ENCODE measurements around the gene ALPI. TPM values are rescaled to one million over a fixed set of nuclear protein-coding genes. Genes with fewer than 3 reads are reported as not detected.
"Not testable (repeated sequence)": the region's sequence is repeated elsewhere in the genome, so short reads cannot be mapped to it uniquely, and the experiment has no call there.

The ALPI gene
- total RNA-seq, 4 donors from 2014 or later = not detected

- TF ChIP-seq CTCF (IDR thresholded peaks at IDR 0.05) = no peak
- peak; percentile 12 for ATAC-seq (ENCODE audit: low FRiP score)
- no peak for DNase-seq (ENCODE audit: low spot score)
These were observed 37.3 kb upstream of the ALPI start for GRCh38 chr2:232418466-232419244.

GRCh38 chr2:232419245-232420072 lies 36.5 kb upstream of the ALPI start:
- DNase-seq (ENCODE audit: low spot score) = no peak
- no peak for TF ChIP-seq CTCF (IDR thresholded peaks at IDR 0.05)
- no peak for ATAC-seq (ENCODE audit: low FRiP score)

- DNase-seq (ENCODE audit: low spot score) = no peak
- TF ChIP-seq CTCF (IDR thresholded peaks at IDR 0.05) = no peak
- ATAC-seq (ENCODE audit: low FRiP score) = no peak
These were observed 35.9 kb upstream of the ALPI start for GRCh38 chr2:232420073-232420454.

GRCh38 chr2:232420463-232421188 lies 35.3 kb upstream of the ALPI start:
- no peak for ATAC-seq (ENCODE audit: low FRiP score)
- no peak for TF ChIP-seq CTCF (IDR thresholded peaks at IDR 0.05)
- DNase-seq (ENCODE audit: low spot score) = no peak

GRCh38 chr2:232421189-232421785 lies 34.7 kb upstream of the ALPI start:
- TF ChIP-seq CTCF (IDR thresholded peaks at IDR 0.05) = no peak
- no peak for DNase-seq (ENCODE audit: low spot score)

GRCh38 chr2:232422051-232422450 lies 33.9 kb upstream of the ALPI start:
- DNase-seq (ENCODE audit: low spot score) (no peak), ATAC-seq (ENCODE audit: low FRiP score) (no peak)
- no peak for TF ChIP-seq CTCF (IDR thresholded peaks at IDR 0.05)

More at GRCh38 chr2:232421189-232421785, 34.7 kb upstream of the ALPI start:
- no peak for ATAC-seq (ENCODE audit: low FRiP score)

GRCh38 chr2:232422996-232423395 lies 33.0 kb upstream of the ALPI start:
- not testable (repeated sequence) for ATAC-seq (ENCODE audit: low FRiP score); DNase-seq (ENCODE audit: low spot score)

GRCh38 chr2:232423407-232423806 lies 32.5 kb upstream of the ALPI start:
- not testable (repeated sequence) for DNase-seq (ENCODE audit: low spot score); ATAC-seq (ENCODE audit: low FRiP score)
